Measurements from ENCODE around the gene RGL1. TPM values are rescaled to one million over a fixed set of nuclear protein-coding genes. Genes with fewer than 3 reads are reported as not detected.

The RGL1 gene
- total and polyA plus RNA-seq, 2 experiments from 2014 or later: 17.9 to 30.7 TPM

GRCh38 chr1:183787704-183788103 is 17.2 kb upstream of the RGL1 start:
- H4K20me1 ChIP-seq (ENCODE audit: insufficient read depth, poor library complexity, severe bottlenecking): no peaks in the 10 kb centered on the region
- no peaks in the 10 kb centered on the region for H3K9me3 ChIP-seq (ENCODE audit: low read depth)
- no peak overlapping the region for H3K4me3 ChIP-seq
- H3K36me3 ChIP-seq (replicated peaks; ENCODE audit: insufficient read depth, low read depth): no peaks in the 10 kb centered on the region
- whole genome bisulfite sequencing (ENCODE audit: low lambda C conversion rate, missing lambda C conversion rate): 81% methylated on average over 2 of the region's 2 CpGs
- H3K27ac ChIP-seq: no peak overlapping the region
- H3K9me2 ChIP-seq (replicated peaks; ENCODE audit: insufficient read depth): no peaks in the 10 kb centered on the region
- H3K27me3 ChIP-seq: no peaks in the 10 kb centered on the region
- no peak overlapping the region for H3K4me2 ChIP-seq
- no peak for TF ChIP-seq EZH2 (IDR thresholded peaks at IDR 0.05; ENCODE audit: borderline replicate concordance)
- no peak for TF ChIP-seq CTCF (IDR thresholded peaks at IDR 0.05; ENCODE audit: poor library complexity)
- no peak for TF ChIP-seq EZH2phosphoT487 (IDR thresholded peaks at IDR 0.05; ENCODE audit: low read depth, severe bottlenecking, unreplicated experiment)
- H3K4me1 ChIP-seq (ENCODE audit: insufficient read depth): peaks cover 6% of the 10 kb centered on the region
- H3K79me2 ChIP-seq: no peaks in the 10 kb centered on the region
- no peak for DNase-seq (ENCODE audit: low spot score)
- H2AFZ ChIP-seq: no peak overlapping the region

GRCh38 chr1:183791319-183791718 is 13.6 kb upstream of the RGL1 start:
- Histone ChIP-seq H3K36me3 (replicated peaks; ENCODE audit: insufficient read depth, low read depth) (no peaks in the 10 kb centered on the region), H3K27me3 (no peaks in the 10 kb centered on the region), H4K20me1 (ENCODE audit: insufficient read depth, poor library complexity, severe bottlenecking) (no peaks in the 10 kb centered on the region), H3K9me2 (replicated peaks; ENCODE audit: insufficient read depth) (no peaks in the 10 kb centered on the region), H3K4me2 (no peak overlapping the region), H3K79me2 (no peaks in the 10 kb centered on the region), H3K27ac (no peak overlapping the region), H3K9me3 (ENCODE audit: low read depth) (no peaks in the 10 kb centered on the region), H3K4me1 (ENCODE audit: insufficient read depth) (no peaks in the 10 kb centered on the region), H2AFZ (no peak overlapping the region), H3K4me3 (no peak overlapping the region)
- TF ChIP-seq EZH2phosphoT487 (IDR thresholded peaks at IDR 0.05; ENCODE audit: low read depth, severe bottlenecking, unreplicated experiment) (no peak), CTCF (IDR thresholded peaks at IDR 0.05; ENCODE audit: poor library complexity) (no peak), EZH2 (IDR thresholded peaks at IDR 0.05; ENCODE audit: borderline replicate concordance) (no peak)
- no peak for DNase-seq (ENCODE audit: low spot score)

GRCh38 chr1:183792300-183792699 is 12.6 kb upstream of the RGL1 start:
- no peak overlapping the region for H3K4me2 ChIP-seq
- H3K4me3 ChIP-seq: no peak overlapping the region
- no peak for DNase-seq (ENCODE audit: low spot score)
- no peaks in the 10 kb centered on the region for H4K20me1 ChIP-seq (ENCODE audit: insufficient read depth, poor library complexity, severe bottlenecking)
- TF ChIP-seq EZH2phosphoT487 (IDR thresholded peaks at IDR 0.05; ENCODE audit: low read depth, severe bottlenecking, unreplicated experiment) (no peak), EZH2 (IDR thresholded peaks at IDR 0.05; ENCODE audit: borderline replicate concordance) (no peak), CTCF (IDR thresholded peaks at IDR 0.05; ENCODE audit: poor library complexity) (no peak)
- H3K9me3 ChIP-seq (ENCODE audit: low read depth): no peaks in the 10 kb centered on the region
- WGBS (ENCODE audit: low lambda C conversion rate, missing lambda C conversion rate): 96% methylated on average over 2 of the region's 2 CpGs
- no peaks in the 10 kb centered on the region for H3K9me2 ChIP-seq (replicated peaks; ENCODE audit: insufficient read depth)
- no peaks in the 10 kb centered on the region for H3K4me1 ChIP-seq (ENCODE audit: insufficient read depth)
- H3K36me3 ChIP-seq (replicated peaks; ENCODE audit: insufficient read depth, low read depth): no peaks in the 10 kb centered on the region
- H3K27me3 ChIP-seq: no peaks in the 10 kb centered on the region
- H2AFZ ChIP-seq: no peak overlapping the region
- H3K27ac ChIP-seq: no peak overlapping the region
- no peaks in the 10 kb centered on the region for H3K79me2 ChIP-seq

- no peak overlapping the region for H3K27ac ChIP-seq
- H3K9me2 ChIP-seq (replicated peaks; ENCODE audit: insufficient read depth): no peaks in the 10 kb centered on the region
- no peak overlapping the region for H2AFZ ChIP-seq
- H3K4me2 ChIP-seq: no peak overlapping the region
- WGBS (ENCODE audit: low lambda C conversion rate, missing lambda C conversion rate): 95% methylated on average over 1 of the region's 1 CpG
- H4K20me1 ChIP-seq (ENCODE audit: insufficient read depth, poor library complexity, severe bottlenecking): no peaks in the 10 kb centered on the region
- H3K27me3 ChIP-seq: no peaks in the 10 kb centered on the region
- no peak overlapping the region for H3K4me3 ChIP-seq
- TF ChIP-seq CTCF (IDR thresholded peaks at IDR 0.05; ENCODE audit: poor library complexity) (no peak), EZH2phosphoT487 (IDR thresholded peaks at IDR 0.05; ENCODE audit: low read depth, severe bottlenecking, unreplicated experiment) (no peak), EZH2 (IDR thresholded peaks at IDR 0.05; ENCODE audit: borderline replicate concordance) (no peak)
- no peaks in the 10 kb centered on the region for H3K36me3 ChIP-seq (replicated peaks; ENCODE audit: insufficient read depth, low read depth)
- no peaks in the 10 kb centered on the region for H3K4me1 ChIP-seq (ENCODE audit: insufficient read depth)
- no peaks in the 10 kb centered on the region for H3K79me2 ChIP-seq
- DNase-seq (ENCODE audit: low spot score): no peak
- no peaks in the 10 kb centered on the region for H3K9me3 ChIP-seq (ENCODE audit: low read depth)
These were observed 10.8 kb upstream of the RGL1 start for GRCh38 chr1:183794088-183794487.
